Measurements from ENCODE around the gene CHAC2.

DNA sequence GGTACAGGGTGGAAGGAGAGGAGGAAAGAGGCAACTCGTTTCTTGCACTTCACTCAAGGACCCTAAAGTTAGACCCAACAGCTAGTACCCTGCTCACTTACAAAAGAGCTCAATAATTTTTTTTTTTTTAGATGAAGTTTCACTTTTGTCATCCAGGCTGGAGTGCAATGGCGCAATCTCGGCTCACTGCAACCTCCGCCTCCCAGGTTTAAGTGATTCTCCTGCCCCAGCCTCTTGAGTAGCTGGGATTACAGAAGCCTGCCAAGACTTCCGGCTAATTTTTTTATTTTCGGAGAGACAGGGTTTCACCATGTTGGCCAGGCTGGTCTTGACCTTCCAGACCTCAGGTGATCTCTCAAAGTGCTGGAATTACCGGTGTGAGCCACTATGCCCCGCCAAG lies 15.1 kb downstream of the CHAC2 start:
- TF ChIP-seq CTCF (conservative IDR thresholded peaks at IDR 0.05 in 1 of 2, IDR thresholded peaks at IDR 0.05 in 1 of 2; ENCODE audit: low read depth in 1 of 2, low read length in 2 of 2) (no peak), EZH2 (IDR thresholded peaks at IDR 0.05; ENCODE audit: low read length, missing control alignments) (no peak)

Measured in fibroblast of lung (primary cell).